ENCODE data around the gene ATE1.

The ATE1 gene

GRCh38 chr10:121846555-121846954 is 81.3 kb downstream of the ATE1 start:
- Histone ChIP-seq H3K4me2 (ENCODE audit: low read length) (no peak overlapping the region), H3K9me3 (ENCODE audit: low read length) (no peaks in the 10 kb centered on the region), H3K9me2 (ENCODE audit: low read depth, low read length) (no peaks in the 10 kb centered on the region), H3K27ac (ENCODE audit: low read depth, low read length, poor library complexity, severe bottlenecking) (no peak overlapping the region), H2AFZ (ENCODE audit: low read length) (no peak overlapping the region), H3K4me1 (ENCODE audit: insufficient read depth, low read length, severe bottlenecking) (no peaks in the 10 kb centered on the region), H3F3A (ENCODE audit: insufficient read depth, low read length) (no peaks in the 10 kb centered on the region), H3K79me2 (ENCODE audit: insufficient read depth, low read length) (no peaks in the 10 kb centered on the region), H3K9ac (ENCODE audit: low read length) (no peak overlapping the region), H3K27me3 (ENCODE audit: insufficient read depth, low read length) (no peaks in the 10 kb centered on the region), H3K4me3 (ENCODE audit: low read depth, low read length, poor library complexity, severe bottlenecking) (no peak overlapping the region), H4K20me1 (ENCODE audit: insufficient read depth, low read length) (no peaks in the 10 kb centered on the region), H3K36me3 (ENCODE audit: insufficient read depth, low read length) (peaks cover 14% of the 10 kb centered on the region)
- no peak for TF ChIP-seq CTCF (IDR thresholded peaks at IDR 0.05; ENCODE audit: low read length)
- no peak for TF ChIP-seq EZH2 (IDR thresholded peaks at IDR 0.05; ENCODE audit: borderline replicate concordance, low read length)

GRCh38 chr10:121845044-121845784 is 82.6 kb downstream of the ATE1 start:
- H3K9me2 ChIP-seq (ENCODE audit: low read depth, low read length) = no peaks in the 10 kb centered on the region
- H3K79me2 ChIP-seq (ENCODE audit: insufficient read depth, low read length) = no peaks in the 10 kb centered on the region
- no peak overlapping the region for H3K9ac ChIP-seq (ENCODE audit: low read length)

GRCh38 chr10:121844537-121844936 is 83.3 kb downstream of the ATE1 start:
- no peaks in the 10 kb centered on the region for H3K27me3 ChIP-seq (ENCODE audit: insufficient read depth, low read length)

More at GRCh38 chr10:121845044-121845784, 82.6 kb downstream of the ATE1 start:
- no peak for TF ChIP-seq EZH2 (IDR thresholded peaks at IDR 0.05; ENCODE audit: borderline replicate concordance, low read length)
- TF ChIP-seq CTCF (IDR thresholded peaks at IDR 0.05; ENCODE audit: low read length) = no peak
- Histone ChIP-seq H3K9me3 (ENCODE audit: low read length) (no peaks in the 10 kb centered on the region), H3K4me1 (ENCODE audit: insufficient read depth, low read length, severe bottlenecking) (no peaks in the 10 kb centered on the region), H3K4me3 (ENCODE audit: low read depth, low read length, poor library complexity, severe bottlenecking) (no peak overlapping the region), H2AFZ (ENCODE audit: low read length) (no peak overlapping the region), H3K27me3 (ENCODE audit: insufficient read depth, low read length) (no peaks in the 10 kb centered on the region), H4K20me1 (ENCODE audit: insufficient read depth, low read length) (no peaks in the 10 kb centered on the region), H3K36me3 (ENCODE audit: insufficient read depth, low read length) (peaks cover 14% of the 10 kb centered on the region), H3K27ac (ENCODE audit: low read depth, low read length, poor library complexity, severe bottlenecking) (no peak overlapping the region), H3K4me2 (ENCODE audit: low read length) (no peak overlapping the region), H3F3A (ENCODE audit: insufficient read depth, low read length) (no peaks in the 10 kb centered on the region)

More at GRCh38 chr10:121844537-121844936, 83.3 kb downstream of the ATE1 start:
- Histone ChIP-seq H3K4me3 (ENCODE audit: low read depth, low read length, poor library complexity, severe bottlenecking) (no peak overlapping the region), H3K9ac (ENCODE audit: low read length) (no peak overlapping the region), H3K4me1 (ENCODE audit: insufficient read depth, low read length, severe bottlenecking) (no peaks in the 10 kb centered on the region), H3K27ac (ENCODE audit: low read depth, low read length, poor library complexity, severe bottlenecking) (no peak overlapping the region), H3F3A (ENCODE audit: insufficient read depth, low read length) (no peaks in the 10 kb centered on the region), H2AFZ (ENCODE audit: low read length) (no peak overlapping the region), H3K9me3 (ENCODE audit: low read length) (no peaks in the 10 kb centered on the region), H4K20me1 (ENCODE audit: insufficient read depth, low read length) (no peaks in the 10 kb centered on the region), H3K9me2 (ENCODE audit: low read depth, low read length) (no peaks in the 10 kb centered on the region), H3K36me3 (ENCODE audit: insufficient read depth, low read length) (peaks cover 14% of the 10 kb centered on the region), H3K79me2 (ENCODE audit: insufficient read depth, low read length) (no peaks in the 10 kb centered on the region), H3K4me2 (ENCODE audit: low read length) (no peak overlapping the region)
- TF ChIP-seq EZH2 (IDR thresholded peaks at IDR 0.05; ENCODE audit: borderline replicate concordance, low read length) = no peak
- no peak for TF ChIP-seq CTCF (IDR thresholded peaks at IDR 0.05; ENCODE audit: low read length)

Measured in OCI-LY1 (cell line).